ENCODE results near the gene RNF4.
A peak's percentile ranks its signal among the peaks of the same experiment; 100 is the strongest.

RNF4 gene

GRCh38 chr4:2437475-2438215, 31.3 kb upstream of the RNF4 start:
- TF ChIP-seq CTCF (IDR thresholded peaks at IDR 0.05; ENCODE audit: low read depth, low read length, missing control alignments): no peak
- H3K4me3 ChIP-seq (ENCODE audit: low read depth, low read length): no peak overlapping the region
- in situ Hi-C loops (cut with HindIII; ENCODE audit: low sequenced_read_pairs): no loop called here
- no peak for DNase-seq (ENCODE audit: low read depth)

GRCh38 chr4:2438822-2439718, 29.8 kb upstream of the RNF4 start:
- no peak for DNase-seq (ENCODE audit: low read depth)
- no peak for TF ChIP-seq CTCF (IDR thresholded peaks at IDR 0.05; ENCODE audit: low read depth, low read length, missing control alignments)
- no peak overlapping the region for H3K4me3 ChIP-seq (ENCODE audit: low read depth, low read length)
- in situ Hi-C loops (cut with HindIII; ENCODE audit: low sequenced_read_pairs): no loop called here

GRCh38 chr4:2441393-2442174, 27.3 kb upstream of the RNF4 start:
- no peak for DNase-seq (ENCODE audit: low read depth)
- in situ Hi-C loops (cut with HindIII; ENCODE audit: low sequenced_read_pairs): no loop called here
- H3K4me3 ChIP-seq (ENCODE audit: low read depth, low read length): no peak overlapping the region
- peak; percentile 73 for TF ChIP-seq CTCF (IDR thresholded peaks at IDR 0.05; ENCODE audit: low read depth, low read length, missing control alignments)

GRCh38 chr4:2442175-2442993, 26.5 kb upstream of the RNF4 start:
- in situ Hi-C loops (cut with HindIII; ENCODE audit: low sequenced_read_pairs): no loop called here
- no peak for TF ChIP-seq CTCF (IDR thresholded peaks at IDR 0.05; ENCODE audit: low read depth, low read length, missing control alignments)
- DNase-seq (ENCODE audit: low read depth): no peak

GRCh38 chr4:2443061-2443730, 25.7 kb upstream of the RNF4 start:
- H3K4me3 ChIP-seq (ENCODE audit: low read depth, low read length): no peak overlapping the region
- no peak for DNase-seq (ENCODE audit: low read depth)
- TF ChIP-seq CTCF (IDR thresholded peaks at IDR 0.05; ENCODE audit: low read depth, low read length, missing control alignments): no peak
- in situ Hi-C loops (cut with HindIII; ENCODE audit: low sequenced_read_pairs): no loop called here

More at GRCh38 chr4:2442175-2442993, 26.5 kb upstream of the RNF4 start:
- no peak overlapping the region for H3K4me3 ChIP-seq (ENCODE audit: low read depth, low read length)

All from astrocyte of the cerebellum (primary cell).